IMR-90 (cell line): ENCODE measurements around the gene RET. TPM values are rescaled to one million over a fixed set of nuclear protein-coding genes. Genes with fewer than 3 reads are reported as not detected.

ENCODE experiments used
- ATAC-seq: fragments of 200-7000 bp; cut with Tn5 transposase; 2 replicates; pipeline ENCODE4 v1.9.1; 2020; ENCODE audit warnings: low read depth, mild to moderate bottlenecking, moderate library complexity
- BruUV-seq: library from RNA; stranded (reverse); fragments of 400-500 nt; replicated peaks from 2 replicates; lab custom pipeline; 2021; lab: Mats Ljungman, UMichigan
- CTCF ChIA-PET: fragments of 300-600 bp; formaldehyde crosslinking; extraction: SDS; loops from one replicate; lab custom pipeline; 2021; ENCODE audit warnings: antibody characterized with exemption; lab: Yijun Ruan, JAX
- POLR2A ChIA-PET: fragments of 300-600 bp; sonication (Branson Sonifier 250); formaldehyde crosslinking; loops from one replicate; lab custom pipeline; 2022; ENCODE audit warnings: antibody characterized with exemption; ENCODE audit not compliant: unreplicated experiment; lab: Charles Lee
- DNase-seq: peaks from one replicate; pipeline ENCODE4 v3.0.0; 2013
- H2AFZ ChIP-seq: replicated peaks from 2 replicates; pipeline ENCODE3; 2013; ENCODE audit warnings: low read length, mild to moderate bottlenecking; ENCODE audit not compliant: poor library complexity
- H2AK5ac ChIP-seq: 2 replicates; pipeline ENCODE4 v1.6.1; 2013; ENCODE audit warnings: low read depth, low read length, inconsistent platforms
- H2AK9ac ChIP-seq: replicated peaks from 2 replicates; pipeline ENCODE3; 2013; ENCODE audit warnings: mild to moderate bottlenecking, low read depth, low read length, moderate library complexity; ENCODE audit not compliant: poor library complexity
- H2BK120ac ChIP-seq: 2 replicates; pipeline ENCODE4 v1.6.1; 2013; ENCODE audit warnings: low read depth, low read length, inconsistent platforms
- H2BK15ac ChIP-seq: 3 replicates; pipeline ENCODE4 v1.6.1; 2013; ENCODE audit warnings: low read depth, low read length, inconsistent platforms
- H2BK20ac ChIP-seq: 2 replicates; pipeline ENCODE4 v1.6.1; 2013; ENCODE audit warnings: low read depth, mild to moderate bottlenecking, inconsistent platforms, low read length, moderate library complexity
- H2BK5ac ChIP-seq: 2 replicates; pipeline ENCODE4 v1.6.1; 2013; ENCODE audit warnings: mild to moderate bottlenecking, low read depth, low read length, inconsistent platforms; ENCODE audit not compliant: poor library complexity, severe bottlenecking
- H3K14ac ChIP-seq: replicated peaks from 2 replicates; pipeline ENCODE4 v1.6.1; 2013; ENCODE audit warnings: low read depth, low read length, inconsistent platforms
- H3K18ac ChIP-seq: 2 replicates; pipeline ENCODE4 v1.6.1; 2013; ENCODE audit warnings: low read depth, low read length, control low read depth
- H3K23ac ChIP-seq: 2 replicates; pipeline ENCODE4 v1.6.1; 2013; ENCODE audit warnings: low read depth, low read length, inconsistent platforms
- H3K27ac ChIP-seq: 2 replicates; pipeline ENCODE4 v1.5.1; 2013; ENCODE audit warnings: mild to moderate bottlenecking, control low read depth, low read length; ENCODE audit not compliant: insufficient read depth
- H3K27me3 ChIP-seq: 2 replicates; pipeline ENCODE4 v1.6.1; 2013; ENCODE audit warnings: low read length; ENCODE audit not compliant: control insufficient read depth, insufficient read depth
- H3K36me3 ChIP-seq: 2 replicates; pipeline ENCODE4 v1.6.1; 2013; ENCODE audit warnings: low read length, mixed read lengths; ENCODE audit not compliant: control insufficient read depth, insufficient read depth
- H3K4ac ChIP-seq: 2 replicates; pipeline ENCODE4 v1.6.1; 2013; ENCODE audit warnings: low read depth, low read length, inconsistent platforms
- H3K4me1 ChIP-seq: 2 replicates; pipeline ENCODE4 v1.6.1; 2013; ENCODE audit warnings: low read length, mixed read lengths; ENCODE audit not compliant: control insufficient read depth, insufficient read depth
- H3K4me2 ChIP-seq: 2 replicates; pipeline ENCODE4 v1.6.1; 2013; ENCODE audit warnings: low read depth, mild to moderate bottlenecking, control low read depth, low read length, moderate library complexity
- H3K4me3 ChIP-seq: 2 replicates; pipeline ENCODE4 v1.5.1; 2013; ENCODE audit warnings: low read depth, mild to moderate bottlenecking, control low read depth, low read length, moderate library complexity; ENCODE audit not compliant: insufficient read depth
- H3K56ac ChIP-seq: 2 replicates; pipeline ENCODE4 v1.6.1; 2013; ENCODE audit warnings: low read length, inconsistent platforms; ENCODE audit not compliant: insufficient read depth; ENCODE audit errors: extremely low read depth
- H3K79me1 ChIP-seq, 2 experiments: 2 replicates each; pipeline ENCODE4 v1.6.1; 2013; ENCODE audit warnings: low read length in 2 of 2, inconsistent platforms in 1 of 2, low read depth in 1 of 2
- H3K9ac ChIP-seq: 2 replicates; pipeline ENCODE4 v1.6.1; 2013; ENCODE audit warnings: low read depth, low read length, control low read depth
- H3K9me1 ChIP-seq: 2 replicates; pipeline ENCODE4 v1.6.1; 2013; ENCODE audit warnings: low read length, inconsistent platforms; ENCODE audit not compliant: insufficient read depth
- H3K9me3 ChIP-seq: 2 replicates; pipeline ENCODE4 v1.6.1; 2013; ENCODE audit warnings: low read length; ENCODE audit not compliant: control insufficient read depth, insufficient read depth
- H4K20me1 ChIP-seq: 2 replicates; pipeline ENCODE4 v1.6.1; 2013; ENCODE audit warnings: low read length, inconsistent platforms; ENCODE audit not compliant: insufficient read depth
- H4K5ac ChIP-seq: 2 replicates; pipeline ENCODE4 v1.6.1; 2013; ENCODE audit warnings: mild to moderate bottlenecking, low read depth, low read length, control low read depth
- H4K8ac ChIP-seq, 2 experiments: 2 replicates each; pipeline ENCODE4 v1.6.1; 2013; ENCODE audit warnings: low read depth in 2 of 2, low read length in 2 of 2, control low read depth in 1 of 2, inconsistent platforms in 1 of 2
- H4K91ac ChIP-seq: 2 replicates; pipeline ENCODE4 v1.6.1; 2013; ENCODE audit warnings: low read depth, low read length, inconsistent platforms; ENCODE audit not compliant: insufficient read depth
- BHLHE40 ChIP-seq: fragments of 150-350 bp; IDR thresholded peaks from 2 replicates; pipeline ENCODE4 v1.6.1; 2016; ENCODE audit warnings: mild to moderate bottlenecking, low read depth, low read length
- CEBPB ChIP-seq: IDR thresholded peaks from 2 replicates; pipeline ENCODE4 v1.6.1; 2012; ENCODE audit warnings: low read depth, low read length, improper control_type of control experiment
- CHD1 ChIP-seq: IDR thresholded peaks from 2 replicates; pipeline ENCODE4 v1.6.1; 2012; ENCODE audit warnings: low read depth, low read length, improper control_type of control experiment
- FOS ChIP-seq: fragments of 150-350 bp; IDR thresholded peaks from 2 replicates; pipeline ENCODE4 v1.6.1; 2016; ENCODE audit warnings: low read depth, low read length
- MAFK ChIP-seq: IDR thresholded peaks from 2 replicates; pipeline ENCODE4 v1.6.1; 2012; ENCODE audit warnings: low read depth, low read length, improper control_type of control experiment
- MAZ ChIP-seq: IDR thresholded peaks from 2 replicates; pipeline ENCODE4 v1.6.1; 2012; ENCODE audit warnings: low read depth, mild to moderate bottlenecking, low read length, improper control_type of control experiment, moderate library complexity, borderline replicate concordance
- MXI1 ChIP-seq: IDR thresholded peaks from 2 replicates; pipeline ENCODE4 v1.6.1; 2012; ENCODE audit warnings: low read depth, mild to moderate bottlenecking, low read length, moderate library complexity, borderline replicate concordance
- NFE2L2 ChIP-seq: fragments of 150-350 bp; IDR thresholded peaks from 2 replicates; pipeline ENCODE4 v1.6.1; 2016; ENCODE audit warnings: low read depth, mild to moderate bottlenecking, low read length
- POLR2A ChIP-seq: IDR thresholded peaks from 2 replicates; pipeline ENCODE4 v1.6.1; 2012; ENCODE audit warnings: mild to moderate bottlenecking, low read depth, low read length
- RAD21 ChIP-seq: IDR thresholded peaks from 2 replicates; pipeline ENCODE4 v1.6.1; 2012; ENCODE audit warnings: low read length, improper control_type of control experiment
- RCOR1 ChIP-seq: IDR thresholded peaks from 2 replicates; pipeline ENCODE4 v1.6.1; 2012; ENCODE audit warnings: mild to moderate bottlenecking, low read length, improper control_type of control experiment; ENCODE audit not compliant: insufficient replicate concordance
- RFX5 ChIP-seq: IDR thresholded peaks from 2 replicates; pipeline ENCODE4 v1.8.0; 2012; ENCODE audit warnings: low read depth, mild to moderate bottlenecking, low read length, moderate library complexity
- WGBS, 2 experiments: methylation state at CpG; one replicate each; pipeline versions ENCODE4 v1.1.5 to v1.1.7; 2013; ENCODE audit warnings: missing lambda C conversion rate in 2 of 2; ENCODE audit not compliant: insufficient read length in 1 of 2; ENCODE audit errors: extremely low coverage in 2 of 2; 5-methylcytosine and 5-hydroxymethylcytosine counted together
- dilution Hi-C: fragments of 300-500 bp; cut with HindIII; formaldehyde crosslinking; loops from one replicate; pipeline ENCODE4 v1.14.3; 2018; ENCODE audit warnings: low sequenced_read_pairs; ENCODE audit not compliant: unreplicated experiment
- in situ Hi-C: fragments of 300-500 bp; cut with MboI; formaldehyde crosslinking; loops from 3 replicates; pipeline ENCODE4 v1.14.3; 2019; ENCODE audit warnings: low sequenced_read_pairs, inconsistent platforms, mixed read lengths
- intact Hi-C: fragments of 100-400 bp; cut with micrococcal nuclease; formaldehyde crosslinking; loops from 2 replicates; pipeline ENCODE4 v1.10.0; 2022
- polyA plus RNA-seq, 3 experiments: library from polyadenylated mRNA; depleted of rRNA; stranded (reverse); fragments of >200 nt; gene quantifications; 2 replicates each; pipeline ENCODE4 v1.2.3, GENCODE V29; 2012; ENCODE audit warnings: low replicate concordance in 1 of 3
- total RNA-seq: library from RNA; depleted of rRNA; stranded (reverse); fragments of >200 nt; gene quantifications from 2 replicates; pipeline ENCODE4 v1.2.3, GENCODE V29; 2012
- TF ChIP-seq, protein P1 (sequence below): fragments of 150-350 bp; IDR thresholded peaks from 2 replicates; pipeline ENCODE4 v1.6.1; 2016; ENCODE audit warnings: low read depth, mild to moderate bottlenecking, low read length, moderate library complexity, borderline replicate concordance
- TF ChIP-seq, protein P2 (sequence below): conservative IDR thresholded peaks from 2 replicates; pipeline ENCODE4 v1.5.1; 2012; ENCODE audit warnings: mild to moderate bottlenecking, low read depth, low read length, improper control_type of control experiment

Gene RET
- total and polyA plus RNA-seq, 2 of the 4 experiments (the other 2 are of a cell fraction): 0.10 to 0.18 TPM

DNA sequence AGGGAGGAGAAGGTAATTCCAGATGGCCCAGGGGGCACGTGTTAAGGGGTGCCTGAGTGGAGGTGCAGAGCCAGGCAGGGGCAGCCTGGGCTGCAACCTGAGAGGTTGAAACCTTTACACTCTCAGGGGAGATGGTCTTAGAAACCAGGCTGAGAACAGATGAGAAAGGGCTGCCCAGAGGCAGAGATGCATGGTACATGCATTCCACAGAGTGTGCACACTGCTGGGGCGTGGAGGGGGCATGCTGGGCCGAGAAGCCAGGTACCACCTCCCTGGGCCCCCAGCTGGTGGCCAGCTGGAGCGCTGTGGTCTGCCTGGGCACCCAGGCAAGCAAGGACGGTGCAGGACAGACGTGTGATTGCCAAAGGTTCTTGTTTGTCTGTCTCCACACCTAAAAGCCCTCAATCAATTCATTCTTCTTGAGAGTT is 47.2 kb downstream of the RET start:
- Histone ChIP-seq H3K56ac (no peak overlapping the region), H2BK20ac (no peak overlapping the region), H4K8ac (no peak overlapping the region), H2BK120ac (no peak overlapping the region), H3K27me3 (peaks cover 18% of the 10 kb centered on the region), H3K4me1 (peaks cover 7% of the 10 kb centered on the region), H3K9me3 (no peaks in the 10 kb centered on the region), H4K5ac (no peak overlapping the region), H3K4me3 (no peak overlapping the region), H2BK15ac (no peak overlapping the region), H3K9ac (no peak overlapping the region), H2AFZ (no peak overlapping the region), H3K4me2 (no peak overlapping the region), H3K79me1 (no peaks in the 10 kb centered on the region), H3K14ac (no peak overlapping the region), H3K4ac (no peak overlapping the region), H4K20me1 (no peaks in the 10 kb centered on the region), H2AK9ac (no peak overlapping the region), H2BK5ac (no peak overlapping the region), H3K23ac (no peak overlapping the region), H2AK5ac (no peak overlapping the region), H4K91ac (no peak overlapping the region), H3K18ac (no peak overlapping the region), H3K27ac (no peak overlapping the region), H3K9me1 (peaks cover 7% of the 10 kb centered on the region; the same call in 1 of the 2 replicates), H3K36me3 (no peaks in the 10 kb centered on the region)
- TF ChIP-seq, protein P1, sequence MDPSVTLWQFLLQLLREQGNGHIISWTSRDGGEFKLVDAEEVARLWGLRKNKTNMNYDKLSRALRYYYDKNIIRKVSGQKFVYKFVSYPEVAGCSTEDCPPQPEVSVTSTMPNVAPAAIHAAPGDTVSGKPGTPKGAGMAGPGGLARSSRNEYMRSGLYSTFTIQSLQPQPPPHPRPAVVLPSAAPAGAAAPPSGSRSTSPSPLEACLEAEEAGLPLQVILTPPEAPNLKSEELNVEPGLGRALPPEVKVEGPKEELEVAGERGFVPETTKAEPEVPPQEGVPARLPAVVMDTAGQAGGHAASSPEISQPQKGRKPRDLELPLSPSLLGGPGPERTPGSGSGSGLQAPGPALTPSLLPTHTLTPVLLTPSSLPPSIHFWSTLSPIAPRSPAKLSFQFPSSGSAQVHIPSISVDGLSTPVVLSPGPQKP: no peak
- no peak for TF ChIP-seq RAD21
- TF ChIP-seq MAZ: no peak
- TF ChIP-seq RFX5: no peak
- no peak for TF ChIP-seq MAFK
- TF ChIP-seq BHLHE40: no peak
- TF ChIP-seq POLR2A: no peak
- no peak for TF ChIP-seq MXI1
- no peak for TF ChIP-seq CEBPB
- no peak for TF ChIP-seq CHD1
- no peak for TF ChIP-seq NFE2L2
- TF ChIP-seq FOS: no peak
- TF ChIP-seq, protein P2, sequence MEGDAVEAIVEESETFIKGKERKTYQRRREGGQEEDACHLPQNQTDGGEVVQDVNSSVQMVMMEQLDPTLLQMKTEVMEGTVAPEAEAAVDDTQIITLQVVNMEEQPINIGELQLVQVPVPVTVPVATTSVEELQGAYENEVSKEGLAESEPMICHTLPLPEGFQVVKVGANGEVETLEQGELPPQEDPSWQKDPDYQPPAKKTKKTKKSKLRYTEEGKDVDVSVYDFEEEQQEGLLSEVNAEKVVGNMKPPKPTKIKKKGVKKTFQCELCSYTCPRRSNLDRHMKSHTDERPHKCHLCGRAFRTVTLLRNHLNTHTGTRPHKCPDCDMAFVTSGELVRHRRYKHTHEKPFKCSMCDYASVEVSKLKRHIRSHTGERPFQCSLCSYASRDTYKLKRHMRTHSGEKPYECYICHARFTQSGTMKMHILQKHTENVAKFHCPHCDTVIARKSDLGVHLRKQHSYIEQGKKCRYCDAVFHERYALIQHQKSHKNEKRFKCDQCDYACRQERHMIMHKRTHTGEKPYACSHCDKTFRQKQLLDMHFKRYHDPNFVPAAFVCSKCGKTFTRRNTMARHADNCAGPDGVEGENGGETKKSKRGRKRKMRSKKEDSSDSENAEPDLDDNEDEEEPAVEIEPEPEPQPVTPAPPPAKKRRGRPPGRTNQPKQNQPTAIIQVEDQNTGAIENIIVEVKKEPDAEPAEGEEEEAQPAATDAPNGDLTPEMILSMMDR: no peak
- TF ChIP-seq RCOR1: no peak
- ChIA-PET CTCF (no interaction called here), POLR2A (no interaction called here)
- DNase-seq (no peak), ATAC-seq (no peak)
- in situ Hi-C loops: no loop called here
- dilution Hi-C loops: no loop called here
- BruUV-seq: no TSS peak
- intact Hi-C loops: no loop called here
- 40% methylated on average over 1 of the region's 6 CpGs; no CpG with 5 or more reads in 1 of the 2 experiments for WGBS, 2 experiments
